ENCODE measurements around the gene NCKAP5.

NCKAP5 gene

DNA sequence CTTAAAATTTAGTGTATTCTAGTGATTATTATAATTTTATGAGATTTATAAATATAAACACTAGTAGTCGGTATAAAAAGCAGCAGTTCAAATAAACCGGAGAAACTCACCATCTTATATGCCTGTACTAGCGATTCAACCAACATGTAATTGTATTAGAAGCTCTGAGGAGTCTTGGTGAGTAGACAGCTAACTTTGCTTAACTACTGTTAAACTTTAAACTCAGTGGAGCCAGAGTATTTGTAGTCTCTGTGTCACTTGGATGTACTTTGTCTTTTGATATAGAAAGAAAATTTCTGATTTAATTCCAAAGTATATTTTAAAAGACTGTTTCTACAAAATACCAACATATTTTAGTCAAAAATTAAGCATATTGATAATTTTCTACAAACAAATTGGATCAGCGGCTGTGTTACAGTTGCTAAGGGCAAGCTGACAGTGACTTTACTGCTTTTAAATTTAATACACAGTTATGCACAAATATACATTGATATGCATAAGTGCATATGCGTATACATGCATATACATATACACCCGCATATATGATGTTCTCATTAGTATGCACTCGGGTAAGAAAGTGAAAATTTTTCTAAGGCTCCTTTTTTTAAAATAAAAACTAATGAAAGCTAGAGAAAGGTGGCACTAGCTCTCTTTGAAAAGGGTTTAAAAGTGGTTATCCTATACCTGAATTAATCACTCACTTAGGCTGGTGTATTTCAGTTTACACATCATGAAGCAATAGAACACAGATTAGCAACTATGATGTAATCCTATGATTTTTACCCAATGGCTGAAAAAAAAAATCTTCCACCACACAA is 374.5 kb downstream of the NCKAP5 start:
- Mint-ChIP-seq H3K4me1 (no peaks in the 10 kb centered on the region), H3K27me3 (no peaks in the 10 kb centered on the region), H3K27ac (ENCODE audit: low read depth) (no peak overlapping the region), H3K4me3 (no peak overlapping the region), H3K36me3 (ENCODE audit: insufficient read depth) (no peaks in the 10 kb centered on the region), H3K9me3 (peaks cover 22% of the 10 kb centered on the region)
- no peak for ATAC-seq (replicated peaks; ENCODE audit: extremely low read depth, poor library complexity, severe bottlenecking)
- no peak for DNase-seq (ENCODE audit: low spot score in 2 of 2)

DNA sequence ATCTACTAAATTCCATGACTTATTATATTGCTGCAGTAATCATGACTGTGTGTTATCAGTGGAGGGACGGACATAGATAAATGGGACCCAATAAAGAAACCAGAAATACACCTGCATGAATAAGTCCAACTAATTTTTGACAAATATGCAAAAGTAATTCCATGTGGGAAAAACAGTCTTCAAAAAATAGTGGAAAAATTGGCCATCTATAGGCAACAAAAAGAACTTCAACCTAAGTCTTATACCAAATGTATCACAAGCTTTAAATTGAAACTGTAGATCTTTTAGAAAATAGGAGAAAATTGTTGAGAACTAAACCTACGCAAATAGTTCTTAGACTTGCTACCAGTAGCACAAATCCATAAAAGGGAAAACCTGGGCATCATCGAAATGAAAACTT is 376.2 kb downstream of the NCKAP5 start:
- Mint-ChIP-seq H3K27me3 (no peaks in the 10 kb centered on the region), H3K27ac (ENCODE audit: low read depth) (no peak overlapping the region), H3K4me3 (no peak overlapping the region), H3K4me1 (no peaks in the 10 kb centered on the region), H3K9me3 (peaks cover 26% of the 10 kb centered on the region), H3K36me3 (ENCODE audit: insufficient read depth) (no peaks in the 10 kb centered on the region)
- no peak for ATAC-seq (replicated peaks; ENCODE audit: extremely low read depth, poor library complexity, severe bottlenecking)
- no peak for DNase-seq (ENCODE audit: low spot score in 2 of 2)

DNA sequence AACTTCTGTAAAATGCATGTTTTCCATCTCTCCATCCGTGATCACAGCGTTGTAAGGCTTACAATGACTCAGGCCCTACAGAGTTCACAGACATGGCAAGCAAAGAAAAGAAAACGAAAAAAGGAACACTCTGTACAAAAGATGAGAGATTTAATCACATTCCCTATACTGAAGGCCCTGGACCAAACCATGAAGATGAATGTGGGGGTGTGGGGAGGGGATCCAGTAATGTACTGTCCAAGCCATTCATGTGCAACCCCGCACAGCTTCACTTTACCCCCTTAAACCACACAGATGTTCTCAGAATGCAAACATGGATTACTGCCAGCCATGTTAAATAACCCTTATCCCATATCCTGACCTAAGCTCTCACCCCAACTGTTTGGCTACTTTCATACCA is 391.1 kb downstream of the NCKAP5 start:
- Mint-ChIP-seq H3K27me3 (no peaks in the 10 kb centered on the region), H3K9me3 (peaks cover 13% of the 10 kb centered on the region), H3K36me3 (ENCODE audit: insufficient read depth) (peaks cover 2% of the 10 kb centered on the region), H3K4me3 (no peak overlapping the region), H3K27ac (ENCODE audit: low read depth) (no peak overlapping the region), H3K4me1 (no peaks in the 10 kb centered on the region)
- ATAC-seq (replicated peaks; ENCODE audit: extremely low read depth, poor library complexity, severe bottlenecking): no peak
- no peak for DNase-seq (ENCODE audit: low spot score in 2 of 2)

DNA sequence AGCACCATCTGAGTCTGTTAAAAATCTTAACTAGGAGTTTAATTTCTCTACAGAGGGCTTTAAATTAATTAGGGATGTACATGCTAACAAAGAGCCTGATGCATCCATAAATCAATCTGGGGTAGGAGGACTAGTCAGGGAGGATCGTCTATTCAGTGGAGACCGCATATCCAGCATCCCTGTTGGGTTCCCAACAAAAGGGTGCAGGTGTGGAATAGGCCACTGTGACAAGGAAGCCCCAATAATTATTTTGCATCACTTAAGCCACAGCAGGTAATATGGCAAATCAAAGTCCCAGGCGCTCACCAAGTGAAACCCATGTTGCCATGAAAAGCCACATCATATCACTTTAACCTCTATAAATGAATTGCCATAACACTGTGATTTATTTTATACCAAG is 392.3 kb downstream of the NCKAP5 start:
- no peaks in the 10 kb centered on the region for H3K27me3 Mint-ChIP-seq
- no peak for DNase-seq (ENCODE audit: low spot score in 2 of 2)
- H3K9me3 Mint-ChIP-seq: peaks cover 9% of the 10 kb centered on the region
- no peak for ATAC-seq (replicated peaks; ENCODE audit: extremely low read depth, poor library complexity, severe bottlenecking)
- H3K36me3 Mint-ChIP-seq (ENCODE audit: insufficient read depth): peaks cover 2% of the 10 kb centered on the region
- H3K27ac Mint-ChIP-seq (ENCODE audit: low read depth): no peak overlapping the region
- H3K4me1 Mint-ChIP-seq: no peaks in the 10 kb centered on the region
- H3K4me3 Mint-ChIP-seq: no peak overlapping the region

DNA sequence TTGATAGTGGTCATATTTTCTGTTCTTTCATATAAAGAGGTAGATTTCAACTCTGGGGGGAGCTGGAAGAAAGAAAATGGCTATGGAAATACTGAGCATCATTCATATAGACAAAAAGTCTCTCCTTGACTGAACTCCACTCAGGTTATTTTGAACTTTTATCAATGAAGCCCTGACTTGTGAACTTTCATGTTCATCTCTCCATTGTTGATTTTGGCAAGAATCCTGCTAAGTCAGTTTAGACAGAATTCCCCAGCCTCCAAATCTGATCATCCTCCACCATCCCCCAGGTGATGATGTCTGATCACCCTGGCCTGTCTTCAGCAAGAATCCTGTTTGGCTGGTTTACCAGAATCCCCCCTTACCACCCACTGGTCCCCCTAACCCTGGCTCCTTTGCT is 395.0 kb downstream of the NCKAP5 start:
- no peaks in the 10 kb centered on the region for H3K4me1 Mint-ChIP-seq
- no peak overlapping the region for H3K27ac Mint-ChIP-seq (ENCODE audit: low read depth)
- no peaks in the 10 kb centered on the region for H3K27me3 Mint-ChIP-seq
- H3K36me3 Mint-ChIP-seq (ENCODE audit: insufficient read depth): peaks cover 2% of the 10 kb centered on the region
- no peak for DNase-seq (ENCODE audit: low spot score in 2 of 2)
- peaks cover 13% of the 10 kb centered on the region for H3K9me3 Mint-ChIP-seq
- no peak for ATAC-seq (replicated peaks; ENCODE audit: extremely low read depth, poor library complexity, severe bottlenecking)
- H3K4me3 Mint-ChIP-seq: no peak overlapping the region

DNA sequence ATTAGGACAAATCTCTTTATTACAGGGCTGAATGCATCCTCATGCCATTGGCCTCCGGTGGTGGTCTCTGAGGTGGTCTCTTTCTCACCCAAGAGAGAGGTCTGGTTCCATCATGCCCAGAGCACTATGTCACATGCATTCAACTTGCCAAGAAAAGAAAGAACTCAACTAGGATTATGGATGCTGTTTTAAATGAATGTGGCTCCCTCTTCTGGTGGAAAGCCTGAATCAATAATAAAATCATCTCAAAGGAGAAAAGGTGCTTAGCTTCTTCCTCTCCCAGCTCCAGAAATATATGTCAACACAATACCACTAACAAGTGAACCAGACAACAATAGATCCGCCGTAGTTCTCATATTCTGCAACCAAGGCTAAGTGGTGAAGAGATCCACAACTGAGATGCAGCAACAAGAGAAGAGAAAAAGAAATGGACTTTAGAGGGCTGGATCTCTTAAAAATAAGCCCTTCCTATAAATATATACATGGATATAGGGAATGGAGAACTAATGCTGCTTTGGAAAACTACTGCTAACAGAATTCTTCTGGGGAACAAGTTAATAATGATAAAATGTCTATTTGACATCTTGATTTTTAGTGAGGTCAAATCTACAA is 396.8 kb downstream of the NCKAP5 start:
- DNase-seq (ENCODE audit: low spot score in 2 of 2) (no peak), ATAC-seq (replicated peaks; ENCODE audit: extremely low read depth, poor library complexity, severe bottlenecking) (no peak)
- Mint-ChIP-seq H3K27ac (ENCODE audit: low read depth) (no peak overlapping the region), H3K4me1 (no peaks in the 10 kb centered on the region), H3K27me3 (no peaks in the 10 kb centered on the region), H3K36me3 (ENCODE audit: insufficient read depth) (peaks cover 2% of the 10 kb centered on the region), H3K9me3 (peaks cover 5% of the 10 kb centered on the region), H3K4me3 (no peak overlapping the region)

DNA sequence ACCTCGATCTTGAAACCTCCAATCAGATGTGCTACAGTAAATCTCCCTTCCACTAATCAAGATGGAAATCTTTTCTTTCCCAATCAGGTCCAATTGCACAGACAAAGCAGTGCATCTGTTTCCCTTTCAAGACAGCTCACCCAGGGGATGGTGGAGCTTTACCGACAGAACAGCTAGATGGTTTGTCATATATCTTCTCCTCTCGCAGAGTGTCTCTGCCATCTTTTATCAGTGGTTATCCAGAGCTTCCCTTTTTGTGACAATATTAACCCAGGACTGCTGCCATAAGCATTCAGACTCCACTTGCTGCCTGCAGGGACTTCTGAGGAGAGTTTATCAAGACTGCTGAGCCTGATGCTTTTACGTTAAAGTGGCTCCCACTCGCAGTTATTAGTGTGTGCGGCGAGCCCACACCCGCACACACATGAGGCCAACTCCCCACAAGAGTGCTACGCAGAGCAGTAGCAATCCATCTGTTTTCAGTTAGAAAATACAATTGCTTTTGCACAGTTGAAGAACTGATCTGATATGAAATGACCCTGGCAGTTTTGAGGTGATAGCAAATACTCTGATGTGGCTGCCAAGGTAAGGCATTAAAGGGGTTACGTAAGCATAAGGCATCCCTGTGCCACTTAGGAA is 398.9 kb downstream of the NCKAP5 start:
- peaks cover 5% of the 10 kb centered on the region for H3K9me3 Mint-ChIP-seq
- peaks cover 2% of the 10 kb centered on the region for H3K36me3 Mint-ChIP-seq (ENCODE audit: insufficient read depth)
- H3K4me1 Mint-ChIP-seq: no peaks in the 10 kb centered on the region
- H3K27me3 Mint-ChIP-seq: no peaks in the 10 kb centered on the region
- H3K27ac Mint-ChIP-seq (ENCODE audit: low read depth): no peak overlapping the region
- no peak overlapping the region for H3K4me3 Mint-ChIP-seq
- ATAC-seq (replicated peaks; ENCODE audit: extremely low read depth, poor library complexity, severe bottlenecking) (no peak), DNase-seq (ENCODE audit: low spot score in 2 of 2) (no peak)

DNA sequence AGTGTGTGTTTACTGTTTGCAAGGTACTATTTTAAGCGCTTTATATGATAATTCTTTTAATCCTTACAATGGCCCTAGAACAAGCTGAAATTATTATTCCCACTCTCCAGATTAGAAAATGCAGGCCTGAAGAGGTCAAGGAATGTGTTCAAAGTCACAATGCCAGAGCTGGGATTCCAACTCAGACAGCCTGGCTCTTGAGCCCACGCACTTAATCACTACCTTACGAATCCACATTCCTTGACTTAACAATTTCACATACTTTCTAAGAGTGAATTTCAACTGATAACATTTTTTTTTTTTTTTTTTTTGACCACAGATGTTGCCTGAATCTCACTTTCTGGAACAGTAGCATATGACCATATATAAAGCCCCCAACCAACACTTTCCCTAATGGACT is 400.3 kb downstream of the NCKAP5 start:
- H3K27ac Mint-ChIP-seq (ENCODE audit: low read depth): no peak overlapping the region
- H3K36me3 Mint-ChIP-seq (ENCODE audit: insufficient read depth): peaks cover 2% of the 10 kb centered on the region
- no peaks in the 10 kb centered on the region for H3K4me1 Mint-ChIP-seq
- peaks cover 5% of the 10 kb centered on the region for H3K9me3 Mint-ChIP-seq
- ATAC-seq (replicated peaks; ENCODE audit: extremely low read depth, poor library complexity, severe bottlenecking): no peak
- no peak for DNase-seq (ENCODE audit: low spot score in 2 of 2)
- H3K4me3 Mint-ChIP-seq: no peak overlapping the region
- H3K27me3 Mint-ChIP-seq: no peaks in the 10 kb centered on the region

DNA sequence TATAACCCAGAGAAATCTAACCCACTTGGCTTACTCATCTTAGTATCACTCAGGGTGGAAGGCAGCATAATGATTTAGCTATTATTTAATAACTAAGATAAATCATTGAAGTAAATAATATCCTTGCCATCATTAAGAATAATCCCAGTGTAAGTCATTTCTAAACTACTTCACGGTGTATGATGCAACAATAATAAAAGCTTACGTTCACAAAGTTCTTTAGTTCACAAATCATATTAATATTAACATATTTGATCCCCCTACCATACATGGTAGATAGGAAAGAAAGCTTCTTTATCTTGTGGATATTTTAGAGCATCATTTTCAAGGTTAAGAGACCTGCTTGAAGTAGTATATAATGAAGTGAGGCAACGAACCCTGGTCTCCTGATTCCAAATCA is 401.0 kb downstream of the NCKAP5 start:
- DNase-seq (ENCODE audit: low spot score in 2 of 2) (no peak), ATAC-seq (replicated peaks; ENCODE audit: extremely low read depth, poor library complexity, severe bottlenecking) (no peak)
- H3K4me1 Mint-ChIP-seq: no peaks in the 10 kb centered on the region
- H3K27me3 Mint-ChIP-seq: no peaks in the 10 kb centered on the region
- peaks cover 5% of the 10 kb centered on the region for H3K9me3 Mint-ChIP-seq
- H3K36me3 Mint-ChIP-seq (ENCODE audit: insufficient read depth): no peaks in the 10 kb centered on the region
- no peak overlapping the region for H3K4me3 Mint-ChIP-seq
- no peak overlapping the region for H3K27ac Mint-ChIP-seq (ENCODE audit: low read depth)

DNA sequence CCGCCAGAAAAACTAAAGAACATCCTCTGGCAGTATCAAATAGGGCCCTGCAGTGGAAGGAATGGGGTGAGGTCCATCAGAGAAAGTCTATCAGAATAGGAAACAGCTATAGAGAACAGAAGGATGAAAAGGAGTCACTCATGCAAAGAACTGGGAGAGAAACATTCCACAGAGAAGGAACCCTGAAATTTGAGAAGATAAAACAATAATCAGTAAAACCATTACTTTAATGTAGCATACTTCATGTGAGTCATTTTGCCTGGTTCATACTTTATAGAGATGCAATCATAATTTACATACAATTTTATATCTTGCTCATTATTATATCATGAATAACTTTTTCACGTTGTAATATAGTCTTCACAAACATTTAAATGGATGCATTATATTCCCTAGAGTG is 402.2 kb downstream of the NCKAP5 start:
- H3K36me3 Mint-ChIP-seq (ENCODE audit: insufficient read depth): no peaks in the 10 kb centered on the region

DNA sequence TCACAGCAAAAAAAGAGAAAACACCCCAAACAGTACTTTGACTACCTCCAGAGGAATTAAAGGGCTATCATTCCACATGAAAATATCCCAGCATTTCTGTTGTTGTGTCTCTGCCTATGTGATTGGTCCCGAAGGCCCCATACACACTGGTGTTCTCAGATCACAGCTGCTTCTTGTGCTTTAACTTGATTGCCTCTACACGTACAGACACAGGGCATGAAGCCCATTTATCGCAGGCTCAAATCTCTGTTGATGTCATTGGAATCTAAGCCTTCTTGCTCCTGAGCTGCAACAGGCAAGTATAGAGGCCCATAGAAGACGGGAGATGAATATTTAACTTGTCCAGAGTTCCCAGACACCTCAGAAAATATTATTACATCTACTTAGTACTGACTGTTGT is 405.2 kb downstream of the NCKAP5 start:
- no peak overlapping the region for H3K27ac Mint-ChIP-seq (ENCODE audit: low read depth)
- peaks cover 6% of the 10 kb centered on the region for H3K9me3 Mint-ChIP-seq
- H3K4me1 Mint-ChIP-seq: no peaks in the 10 kb centered on the region
- no peak overlapping the region for H3K4me3 Mint-ChIP-seq
- no peaks in the 10 kb centered on the region for H3K36me3 Mint-ChIP-seq (ENCODE audit: insufficient read depth)
- ATAC-seq (replicated peaks; ENCODE audit: extremely low read depth, poor library complexity, severe bottlenecking) (no peak), DNase-seq (ENCODE audit: low spot score in 2 of 2) (no peak)
- H3K27me3 Mint-ChIP-seq: no peaks in the 10 kb centered on the region

More for the DNA sequence above, 402.2 kb downstream of the NCKAP5 start:
- no peak overlapping the region for H3K27ac Mint-ChIP-seq (ENCODE audit: low read depth)
- no peak for ATAC-seq (replicated peaks; ENCODE audit: extremely low read depth, poor library complexity, severe bottlenecking)
- peaks cover 5% of the 10 kb centered on the region for H3K9me3 Mint-ChIP-seq
- no peaks in the 10 kb centered on the region for H3K27me3 Mint-ChIP-seq
- no peak overlapping the region for H3K4me3 Mint-ChIP-seq
- no peaks in the 10 kb centered on the region for H3K4me1 Mint-ChIP-seq
- DNase-seq (ENCODE audit: low spot score in 2 of 2): no peak

DNA sequence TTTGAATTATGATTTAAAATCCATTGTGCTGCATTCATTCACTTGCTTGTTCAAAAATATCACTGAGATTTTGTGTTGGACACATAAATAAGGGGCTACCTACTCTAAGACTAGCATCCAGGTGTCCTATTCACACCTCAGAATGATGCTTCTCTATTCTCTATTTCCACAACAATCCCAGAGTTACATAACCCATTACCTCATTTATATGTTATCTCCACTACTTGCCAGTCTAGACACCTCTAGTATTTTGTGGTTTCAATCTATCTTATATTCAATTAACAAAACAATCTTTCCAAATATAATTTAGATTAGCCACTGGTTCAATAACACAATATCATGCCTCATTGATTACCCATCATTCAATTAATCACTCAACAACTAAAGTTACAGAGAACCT is 409.8 kb downstream of the NCKAP5 start:
- H3K4me1 Mint-ChIP-seq: no peaks in the 10 kb centered on the region
- no peak for DNase-seq (ENCODE audit: low spot score in 2 of 2)
- H3K36me3 Mint-ChIP-seq (ENCODE audit: insufficient read depth): no peaks in the 10 kb centered on the region
- peaks cover 13% of the 10 kb centered on the region for H3K9me3 Mint-ChIP-seq
- no peak for ATAC-seq (replicated peaks; ENCODE audit: extremely low read depth, poor library complexity, severe bottlenecking)
- H3K27me3 Mint-ChIP-seq: no peaks in the 10 kb centered on the region
- no peak overlapping the region for H3K4me3 Mint-ChIP-seq
- H3K27ac Mint-ChIP-seq (ENCODE audit: low read depth): no peak overlapping the region

DNA sequence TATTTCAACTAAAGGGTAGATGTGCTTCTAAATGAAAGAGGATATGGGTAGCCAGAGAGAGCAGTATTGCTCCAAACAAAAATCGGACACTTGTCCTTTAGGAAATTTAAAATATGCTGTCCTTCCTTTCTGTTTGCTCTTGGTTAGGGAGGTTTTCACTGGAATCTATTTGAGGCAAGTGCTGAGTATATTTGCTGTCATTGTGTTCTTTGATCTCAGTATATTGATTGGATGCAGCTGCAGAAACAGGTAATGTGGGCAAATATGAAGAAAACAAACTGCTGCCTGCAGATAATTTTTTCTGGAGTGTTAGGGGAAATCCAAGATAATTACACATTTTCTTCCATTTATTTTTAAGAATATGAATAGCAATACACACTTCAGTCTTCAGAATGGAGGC is 410.2 kb downstream of the NCKAP5 start:
- Mint-ChIP-seq H3K4me3 (no peak overlapping the region), H3K9me3 (peaks cover 13% of the 10 kb centered on the region), H3K4me1 (no peaks in the 10 kb centered on the region), H3K27ac (ENCODE audit: low read depth) (no peak overlapping the region), H3K27me3 (no peaks in the 10 kb centered on the region), H3K36me3 (ENCODE audit: insufficient read depth) (no peaks in the 10 kb centered on the region)
- DNase-seq (ENCODE audit: low spot score in 2 of 2) (no peak), ATAC-seq (replicated peaks; ENCODE audit: extremely low read depth, poor library complexity, severe bottlenecking) (no peak)
